HG03196 (cell line): ENCODE measurements around the gene TFB2M.
"Not testable (repeated sequence)": the region's sequence is repeated elsewhere in the genome, so short reads cannot be mapped to it uniquely, and the experiment has no call there.

Source experiments
- ATAC-seq: cut with Tn5 transposase; IDR thresholded peaks from one replicate; pipeline ENCODE4 v1.9.1; 2021; ENCODE audit not compliant: unreplicated experiment

TFB2M gene, protein sequence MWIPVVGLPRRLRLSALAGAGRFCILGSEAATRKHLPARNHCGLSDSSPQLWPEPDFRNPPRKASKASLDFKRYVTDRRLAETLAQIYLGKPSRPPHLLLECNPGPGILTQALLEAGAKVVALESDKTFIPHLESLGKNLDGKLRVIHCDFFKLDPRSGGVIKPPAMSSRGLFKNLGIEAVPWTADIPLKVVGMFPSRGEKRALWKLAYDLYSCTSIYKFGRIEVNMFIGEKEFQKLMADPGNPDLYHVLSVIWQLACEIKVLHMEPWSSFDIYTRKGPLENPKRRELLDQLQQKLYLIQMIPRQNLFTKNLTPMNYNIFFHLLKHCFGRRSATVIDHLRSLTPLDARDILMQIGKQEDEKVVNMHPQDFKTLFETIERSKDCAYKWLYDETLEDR

DNA sequence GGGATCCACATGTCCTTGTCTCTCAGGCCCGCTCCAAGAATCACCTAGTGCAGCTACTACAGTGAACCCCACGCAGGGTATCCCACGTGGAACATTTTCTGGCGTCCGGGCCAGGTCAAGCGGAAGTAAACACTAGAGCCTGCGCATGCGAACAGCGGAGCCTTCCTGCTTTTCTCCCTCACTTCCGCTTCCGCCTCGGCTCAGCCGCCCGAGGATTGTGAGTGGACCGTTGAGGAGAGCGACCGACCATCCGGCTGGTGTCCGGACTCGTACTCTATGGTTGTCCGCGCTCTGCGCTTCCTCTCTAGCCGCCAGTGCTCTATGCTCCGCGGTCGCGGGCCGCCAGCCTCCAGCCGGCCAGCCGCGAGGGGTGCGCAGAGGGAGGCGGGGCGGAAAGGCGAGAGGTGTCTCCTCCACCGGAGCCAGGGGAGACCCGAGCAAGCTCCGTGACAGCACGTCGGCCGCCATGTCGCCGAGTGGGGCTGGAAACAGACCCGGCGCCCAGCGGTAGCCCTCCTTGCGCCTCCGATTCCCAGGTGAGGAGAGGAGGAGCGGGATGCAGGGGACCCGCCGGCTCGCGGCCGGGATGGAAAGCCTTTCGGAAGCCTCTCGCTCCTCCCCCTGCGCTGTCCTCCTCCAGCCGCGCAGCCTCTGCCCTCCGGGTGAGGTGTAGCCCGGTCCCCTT, at the start of gene TFB2M, which contains the start of gene CNST:
TSS of gene TFB2M (minus strand) at position 134 of the 685 bp plus-strand sequence. CDS start at position 11, 123 bp downstream.
TSS of gene CNST (plus strand) at position 329 of the 685 bp plus-strand sequence. CDS start 25,107 bp downstream, outside the sequence.
- peak; percentile 98 for ATAC-seq

- no peak for ATAC-seq
Observed at GRCh38 chr1:246613096-246613758, 47.2 kb upstream of the TFB2M start.

- no peak for ATAC-seq
Observed at GRCh38 chr1:246609632-246610031, 43.6 kb upstream of the TFB2M start.

DNA sequence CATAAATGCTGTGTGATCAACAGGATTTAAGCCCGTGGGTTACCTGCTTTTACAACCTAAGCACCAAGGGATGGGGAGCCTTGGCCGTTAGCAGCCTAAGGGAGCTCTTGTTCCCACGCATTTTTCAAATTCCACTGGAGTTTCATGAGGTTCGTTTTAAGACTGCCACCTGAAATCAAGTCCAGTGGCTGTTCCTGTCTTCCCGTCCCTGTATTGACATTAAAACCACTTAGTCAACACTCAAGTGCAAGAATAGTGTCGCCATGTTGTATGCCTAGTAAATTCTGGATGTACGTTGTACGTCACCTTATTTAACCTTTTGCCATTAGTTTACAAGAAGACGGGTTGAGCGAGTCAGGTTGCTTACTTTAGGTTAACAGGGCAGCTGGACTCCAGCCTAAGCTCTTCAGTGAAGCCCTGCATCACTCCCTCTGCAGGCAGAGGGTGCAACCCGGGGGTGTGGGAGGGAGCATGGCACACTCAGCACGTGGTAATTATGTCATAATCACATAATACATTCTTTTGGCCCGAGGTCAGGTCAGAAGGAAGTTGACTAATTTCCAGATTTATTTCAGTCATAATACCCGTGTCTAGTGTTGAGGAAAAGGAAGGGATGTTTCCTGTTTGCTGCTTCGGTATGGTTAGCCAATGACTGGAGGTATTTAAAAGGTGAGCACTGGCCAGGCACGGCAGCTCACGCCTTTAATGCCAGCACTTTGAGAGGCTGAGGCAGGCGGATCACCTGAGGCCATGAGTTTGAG, 42.7 kb upstream of the TFB2M start:
- peak; percentile 80 for ATAC-seq

DNA sequence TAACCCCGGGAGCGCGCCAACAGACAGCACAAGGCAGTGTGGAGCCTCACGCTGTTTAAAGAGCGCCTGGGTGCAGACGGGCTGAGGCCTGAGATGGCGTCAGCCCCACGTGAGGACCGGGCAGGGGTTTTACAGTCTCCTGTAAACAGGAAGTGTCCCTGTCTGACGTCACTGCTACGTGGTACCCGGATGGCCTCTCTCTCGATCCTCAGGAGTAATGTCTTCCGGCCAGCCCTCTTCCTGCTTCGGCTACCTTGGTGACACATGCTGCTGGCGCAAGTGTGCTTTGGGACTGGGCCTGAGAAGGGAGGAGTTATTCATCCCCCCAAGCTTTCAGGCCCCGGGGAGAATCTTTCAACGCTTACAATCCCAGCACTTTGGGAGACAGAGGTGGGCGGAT, 41.4 kb upstream of the TFB2M start:
- ATAC-seq: no peak

DNA sequence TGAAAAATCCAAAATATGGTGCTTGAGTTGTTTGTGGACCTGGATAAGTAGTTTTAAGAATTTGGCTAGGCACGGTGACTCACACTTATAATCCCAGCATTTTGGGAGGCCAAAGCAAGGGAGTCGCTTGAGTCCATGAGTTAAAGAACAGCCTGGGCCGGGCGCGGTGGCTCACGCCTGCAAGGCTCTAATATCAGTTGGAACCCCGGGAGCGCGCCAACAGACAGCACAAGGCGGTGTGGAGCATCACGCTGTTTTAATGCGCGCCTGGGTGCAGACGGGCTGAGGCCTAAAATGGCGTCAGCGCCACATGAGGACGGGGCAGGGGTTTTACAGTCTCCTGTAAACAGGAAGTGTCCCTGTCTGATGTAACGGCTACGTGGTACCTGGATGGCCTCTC, 39.2 kb upstream of the TFB2M start:
- not testable (repeated sequence) for ATAC-seq

DNA sequence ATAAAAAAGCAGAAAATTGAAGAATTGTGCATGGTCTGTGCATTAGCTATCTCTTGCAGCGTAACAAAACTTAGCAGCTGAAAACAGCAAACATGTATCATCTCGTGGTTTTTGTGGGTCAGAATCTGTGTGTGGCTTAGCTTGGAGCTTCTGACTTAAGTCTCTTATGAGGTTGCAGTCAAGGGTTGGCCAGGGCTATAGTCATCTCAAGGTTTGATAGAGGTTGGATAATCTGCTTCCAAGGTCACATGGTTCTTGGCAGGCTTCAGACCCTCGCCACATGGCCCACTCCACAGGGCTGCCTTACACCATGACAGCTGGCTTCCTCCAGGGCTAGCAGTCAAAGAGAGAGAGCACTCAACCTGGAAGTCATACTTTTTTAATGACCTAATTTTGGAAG, 36.1 kb upstream of the TFB2M start:
- ATAC-seq: no peak

DNA sequence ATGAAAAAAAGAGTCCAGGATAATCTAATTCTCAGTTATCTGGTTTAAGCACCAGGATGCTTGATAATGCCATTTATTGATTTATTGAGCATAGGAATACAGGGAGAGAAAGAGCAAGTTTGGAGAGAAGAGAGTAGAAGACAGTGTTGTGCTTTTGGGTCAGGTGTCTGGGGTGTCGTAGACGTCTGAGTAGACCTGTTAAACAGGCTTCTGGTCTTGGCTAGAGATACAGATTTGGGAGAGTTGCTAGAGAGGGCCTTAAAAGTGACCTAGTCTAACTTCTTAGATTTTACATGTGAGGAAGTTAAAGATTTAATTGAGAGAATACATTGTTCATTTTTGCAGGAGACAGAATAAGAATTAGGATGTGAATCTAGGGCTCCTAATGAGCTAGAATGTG, 34.5 kb upstream of the TFB2M start:
- no peak for ATAC-seq

- no peak for ATAC-seq
Observed at GRCh38 chr1:246599315-246599714, 33.3 kb upstream of the TFB2M start.

DNA sequence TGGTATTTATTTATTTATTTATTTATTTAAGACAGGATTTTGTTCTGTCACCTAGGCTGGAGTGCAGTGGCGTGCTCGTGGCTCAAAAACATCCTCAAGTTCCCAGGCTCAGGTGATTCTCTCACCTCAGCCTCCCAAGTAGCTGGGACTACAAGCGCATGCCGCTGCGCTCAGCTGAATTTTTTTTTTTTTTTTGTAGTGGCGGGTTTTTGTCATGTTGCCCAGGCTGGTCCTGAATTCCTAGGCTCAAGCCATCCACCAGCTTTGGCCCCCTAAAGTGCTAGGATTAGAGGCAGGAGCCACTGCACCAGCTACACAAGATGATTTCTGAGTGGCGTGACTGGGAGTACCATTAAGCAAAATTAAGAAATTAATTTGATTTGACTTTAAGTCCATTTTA, 31.9 kb upstream of the TFB2M start:
- ATAC-seq: no peak

GRCh38 chr1:246597340-246597739, 31.3 kb upstream of the TFB2M start:
- no peak for ATAC-seq

DNA sequence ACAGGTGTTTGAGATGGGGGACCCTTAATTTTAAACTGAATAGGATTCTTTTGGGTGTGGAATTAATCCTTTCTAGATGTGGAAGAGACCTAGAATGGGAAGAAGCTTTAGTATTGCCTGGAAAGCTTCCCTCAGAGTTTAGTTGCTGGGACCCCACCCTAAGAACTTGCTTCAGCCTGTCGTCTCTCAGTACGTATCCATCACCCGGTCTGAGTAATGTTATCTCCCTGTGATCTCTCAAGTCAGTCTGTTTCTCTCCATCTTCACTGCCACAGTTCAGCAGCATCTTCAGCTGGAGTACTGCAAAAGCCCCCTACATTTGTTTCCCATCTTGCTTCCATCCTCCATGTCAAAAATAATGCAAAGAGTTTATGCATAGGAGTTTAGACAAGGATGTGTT, 29.1 kb upstream of the TFB2M start:
- no peak for ATAC-seq

DNA sequence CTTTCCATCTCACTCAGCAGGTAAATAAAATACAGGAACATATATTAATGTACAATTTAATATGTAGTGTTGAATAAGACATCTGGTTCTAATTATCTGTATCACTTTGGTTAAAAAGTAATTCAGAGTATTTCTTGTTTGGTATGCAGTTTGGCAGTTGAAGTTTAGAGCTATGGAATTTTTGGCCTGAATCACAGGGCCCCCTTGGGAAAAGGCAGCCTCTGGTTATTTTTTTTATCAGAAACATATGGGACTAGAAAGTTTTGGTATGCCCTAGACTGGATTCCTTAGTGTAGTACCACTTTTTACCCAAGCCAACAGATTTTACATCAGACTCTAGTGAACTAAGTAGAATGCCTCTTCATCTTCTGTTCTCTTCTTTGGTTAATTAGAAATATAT, 26.6 kb upstream of the TFB2M start:
- no peak for ATAC-seq

DNA sequence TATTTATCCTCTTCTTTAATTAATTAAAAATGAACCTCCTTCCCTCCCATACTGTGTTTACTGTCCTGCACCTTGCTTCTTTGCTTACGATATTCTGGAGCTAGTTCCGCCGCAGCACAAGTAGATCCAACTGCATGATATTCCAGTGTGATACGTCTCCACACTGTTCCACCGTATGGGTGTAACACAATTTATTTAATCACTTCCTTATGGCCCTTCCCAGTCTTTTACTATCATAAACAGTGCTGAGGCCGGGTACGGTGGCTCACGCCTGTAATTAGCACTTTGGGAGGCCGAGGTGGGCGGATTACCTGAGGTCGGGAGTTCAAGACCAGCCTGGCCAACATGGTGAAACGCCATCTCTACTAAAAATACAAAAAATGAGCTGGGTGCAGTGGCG, 25.9 kb upstream of the TFB2M start:
- ATAC-seq: no peak

- ATAC-seq: peak; percentile 96
Observed at GRCh38 chr1:246591504-246591903, 25.4 kb upstream of the TFB2M start.

DNA sequence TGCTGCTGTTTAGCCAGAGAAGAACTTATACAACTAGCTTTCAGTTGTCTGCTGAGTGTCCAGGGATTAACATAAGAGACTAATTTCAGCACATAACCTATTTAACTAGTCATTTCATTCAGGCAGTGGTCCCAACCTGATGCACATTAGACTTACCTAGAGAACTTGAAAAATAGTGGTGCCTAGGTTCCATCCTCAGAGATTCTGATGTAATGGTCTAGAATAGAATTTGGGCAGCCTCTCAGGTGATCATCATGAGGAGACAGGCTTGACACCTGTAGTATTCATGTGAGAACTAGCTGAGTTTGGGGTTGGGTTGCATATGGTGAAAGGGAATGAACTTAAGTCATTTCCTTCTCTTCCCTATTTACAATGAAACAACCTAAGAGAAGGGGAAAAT, 25.0 kb upstream of the TFB2M start:
- ATAC-seq: peak; percentile 39

- not testable (repeated sequence) for ATAC-seq
Observed at GRCh38 chr1:246589919-246590318, 23.9 kb upstream of the TFB2M start.

GRCh38 chr1:246588159-246588721, 22.2 kb upstream of the TFB2M start:
- ATAC-seq: no peak

- no peak for ATAC-seq
Observed at GRCh38 chr1:246587606-246588005, 21.5 kb upstream of the TFB2M start.

GRCh38 chr1:246587032-246587431, 21.0 kb upstream of the TFB2M start:
- no peak for ATAC-seq
